Loucy (cell line): Measurements from ENCODE around the gene PRSS3.

Experiments used
- H2AFZ ChIP-seq: fragments of 200-600 bp; sonication (generic); 2 replicates; pipeline ENCODE4 v1.6.0; 2016; ENCODE audit warnings: antibody characterized with exemption, mild to moderate bottlenecking, low read length, moderate library complexity
- H3F3A ChIP-seq: fragments of 200-600 bp; 2 replicates; pipeline ENCODE4 v1.6.0; 2016; ENCODE audit warnings: antibody characterized with exemption, low read depth, mild to moderate bottlenecking
- H3K27me3 ChIP-seq: fragments of 200-600 bp; sonication (generic); 2 replicates; pipeline ENCODE4 v1.6.1; 2014; ENCODE audit warnings: low read length, mild to moderate bottlenecking; ENCODE audit not compliant: insufficient read depth, poor library complexity, severe bottlenecking
- H3K36me3 ChIP-seq: fragments of 200-600 bp; sonication (generic); 2 replicates; pipeline ENCODE4 v1.6.1; 2016; ENCODE audit warnings: low read length; ENCODE audit not compliant: insufficient read depth
- H3K4me1 ChIP-seq: fragments of 200-600 bp; sonication (generic); 2 replicates; pipeline ENCODE4 v1.5.1; 2014; ENCODE audit warnings: low read length, mild to moderate bottlenecking; ENCODE audit not compliant: insufficient read depth, poor library complexity, severe bottlenecking
- H3K4me2 ChIP-seq: fragments of 200-600 bp; sonication (generic); 2 replicates; pipeline ENCODE4 v1.6.0; 2014; ENCODE audit warnings: antibody characterized with exemption, low read length, low read depth, mild to moderate bottlenecking; ENCODE audit not compliant: poor library complexity, severe bottlenecking
- H3K4me3 ChIP-seq: fragments of 200-600 bp; sonication (generic); 2 replicates; pipeline ENCODE4 v1.5.1; 2014; ENCODE audit warnings: low read length, mild to moderate bottlenecking, mixed read lengths; ENCODE audit not compliant: poor library complexity, severe bottlenecking
- H3K79me2 ChIP-seq: fragments of 200-600 bp; sonication (generic); 2 replicates; pipeline ENCODE4 v1.6.1; 2014; ENCODE audit warnings: low read length; ENCODE audit not compliant: insufficient read depth
- H3K9ac ChIP-seq: fragments of 200-600 bp; sonication (generic); 2 replicates; pipeline ENCODE4 v1.6.0; 2014; ENCODE audit warnings: mild to moderate bottlenecking, low read depth, low read length, moderate library complexity; ENCODE audit not compliant: poor library complexity, severe bottlenecking
- H3K9me2 ChIP-seq: fragments of 200-600 bp; sonication (generic); replicated peaks from 2 replicates; pipeline ENCODE4 v1.6.1; 2016; ENCODE audit warnings: low read depth, low read length, mixed read lengths
- H3K9me3 ChIP-seq: fragments of 200-600 bp; sonication (generic); 2 replicates; pipeline ENCODE4 v1.6.1; 2014; ENCODE audit warnings: mild to moderate bottlenecking, antibody characterized with exemption, low read length, low read depth; ENCODE audit not compliant: insufficient read depth
- H4K20me1 ChIP-seq: fragments of 200-600 bp; sonication (generic); 2 replicates; pipeline ENCODE4 v1.6.0; 2014; ENCODE audit warnings: antibody characterized with exemption, low read length, mild to moderate bottlenecking; ENCODE audit not compliant: insufficient read depth, poor library complexity, severe bottlenecking
- CTCF ChIP-seq: fragments of 200-600 bp; sonication (generic); conservative IDR thresholded peaks from 2 replicates; pipeline ENCODE4 v1.5.1; 2014; ENCODE audit warnings: mild to moderate bottlenecking, antibody characterized with exemption, low read length
- EZH2phosphoT487 ChIP-seq: fragments of 200-600 bp; IDR thresholded peaks from 2 replicates; pipeline ENCODE4 v1.6.1; 2018; ENCODE audit warnings: antibody characterized with exemption, mild to moderate bottlenecking, moderate library complexity, borderline replicate concordance

PRSS3 gene

GRCh38 chr9:33818167-33818846 lies 22.9 kb downstream of the PRSS3 start:
- Histone ChIP-seq H3K9ac (peak overlapping the region; percentile 86), H2AFZ (no peak overlapping the region), H3K4me1 (peaks cover 43% of the 10 kb centered on the region), H3K36me3 (no peaks in the 10 kb centered on the region), H4K20me1 (peaks cover 48% of the 10 kb centered on the region), H3K4me3 (peak overlapping the region; percentile 89), H3K27me3 (no peaks in the 10 kb centered on the region), H3K79me2 (peaks cover 73% of the 10 kb centered on the region), H3F3A (no peaks in the 10 kb centered on the region; the same call in 1 of the 2 replicates), H3K9me2 (no peaks in the 10 kb centered on the region), H3K9me3 (no peaks in the 10 kb centered on the region), H3K4me2 (peak overlapping the region; percentile 92)
- TF ChIP-seq CTCF (no peak), EZH2phosphoT487 (no peak)

GRCh38 chr9:33818847-33819500 lies 23.6 kb downstream of the PRSS3 start:
- H3K4me3 ChIP-seq, result peak overlapping the region; percentile 89
- H3F3A ChIP-seq, result no peaks in the 10 kb centered on the region; the same call in 1 of the 2 replicates
- no peaks in the 10 kb centered on the region for H3K9me3 ChIP-seq
- H4K20me1 ChIP-seq, result peaks cover 55% of the 10 kb centered on the region
- peak overlapping the region; percentile 92 for H3K4me2 ChIP-seq
- H3K79me2 ChIP-seq, result peaks cover 80% of the 10 kb centered on the region
- H3K9me2 ChIP-seq, result no peaks in the 10 kb centered on the region
- TF ChIP-seq EZH2phosphoT487, result no peak
- no peak for TF ChIP-seq CTCF
- H3K36me3 ChIP-seq, result peaks cover 4% of the 10 kb centered on the region; the same call in 1 of the 2 replicates
- peak overlapping the region; percentile 86 for H3K9ac ChIP-seq
- peaks cover 44% of the 10 kb centered on the region for H3K4me1 ChIP-seq
- H2AFZ ChIP-seq, result no peak overlapping the region
- no peaks in the 10 kb centered on the region for H3K27me3 ChIP-seq

GRCh38 chr9:33820231-33820745 lies 24.9 kb downstream of the PRSS3 start:
- no peak for TF ChIP-seq EZH2phosphoT487
- no peak for TF ChIP-seq CTCF
- peak overlapping the region; percentile 89 for H3K4me3 ChIP-seq
- H3F3A ChIP-seq, result no peaks in the 10 kb centered on the region; the same call in 1 of the 2 replicates

More at GRCh38 chr9:33820231-33820745, 24.9 kb downstream of the PRSS3 start:
- H3K4me1 ChIP-seq, result peaks cover 32% of the 10 kb centered on the region
- H4K20me1 ChIP-seq, result peaks cover 64% of the 10 kb centered on the region
- H3K9me2 ChIP-seq, result no peaks in the 10 kb centered on the region
- H3K79me2 ChIP-seq, result peaks cover 92% of the 10 kb centered on the region
- peaks cover 5% of the 10 kb centered on the region; the same call in 1 of the 2 replicates for H3K36me3 ChIP-seq
- H2AFZ ChIP-seq, result no peak overlapping the region
- peak overlapping the region; percentile 92 for H3K4me2 ChIP-seq
- no peaks in the 10 kb centered on the region for H3K9me3 ChIP-seq
- H3K9ac ChIP-seq, result peak overlapping the region; percentile 86
- H3K27me3 ChIP-seq, result no peaks in the 10 kb centered on the region
